ENCODE data around the gene ADARB2.

Gene ADARB2

GRCh38 chr10:1498746-1499358, 238.5 kb downstream of the ADARB2 start:
- no peak for DNase-seq (ENCODE audit: extremely low read depth, low read depth)
- no peak for TF ChIP-seq CTCF (IDR thresholded peaks at IDR 0.05; ENCODE audit: low read depth, low read length)

GRCh38 chr10:1495915-1496517, 241.3 kb downstream of the ADARB2 start:
- DNase-seq (ENCODE audit: extremely low read depth, low read depth), result no peak
- TF ChIP-seq CTCF (IDR thresholded peaks at IDR 0.05; ENCODE audit: low read depth, low read length), result no peak

- DNase-seq (ENCODE audit: extremely low read depth, low read depth), result no peak
- TF ChIP-seq CTCF (IDR thresholded peaks at IDR 0.05; ENCODE audit: low read depth, low read length), result no peak
Measured at GRCh38 chr10:1492641-1493040, 244.7 kb downstream of the ADARB2 start.

GRCh38 chr10:1491901-1492300, 245.4 kb downstream of the ADARB2 start:
- no peak for DNase-seq (ENCODE audit: extremely low read depth, low read depth)
- TF ChIP-seq CTCF (IDR thresholded peaks at IDR 0.05; ENCODE audit: low read depth, low read length), result no peak

- no peak for TF ChIP-seq CTCF (IDR thresholded peaks at IDR 0.05; ENCODE audit: low read depth, low read length)
- no peak for DNase-seq (ENCODE audit: extremely low read depth, low read depth)
Measured at GRCh38 chr10:1489801-1490200, 247.5 kb downstream of the ADARB2 start.

- DNase-seq (ENCODE audit: extremely low read depth, low read depth), result no peak
- TF ChIP-seq CTCF (IDR thresholded peaks at IDR 0.05; ENCODE audit: low read depth, low read length), result no peak
Measured at GRCh38 chr10:1488970-1489548, 248.3 kb downstream of the ADARB2 start.
